NCI-H2107 treated with DMSO at 0.1 percent for 48 hours (cell line): ENCODE measurements around the gene DOCK11.
"Not testable (repeated sequence)": the region's sequence is repeated elsewhere in the genome, so short reads cannot be mapped to it uniquely, and the experiment has no call there.

Source experiments
- DNase-seq: peaks from one replicate; lab custom pipeline; 2025; ENCODE audit not compliant: unreplicated experiment; lab: John Stamatoyannopoulos, UW

Gene DOCK11

GRCh38 chrX:118682258-118683014 lies 186.8 kb downstream of the DOCK11 start:
- no peak for DNase-seq

- no peak for DNase-seq
Observed at GRCh38 chrX:118685393-118685792, 189.8 kb downstream of the DOCK11 start.

- DNase-seq = no peak
Observed at GRCh38 chrX:118688935-118689334, 193.3 kb downstream of the DOCK11 start.

DNA sequence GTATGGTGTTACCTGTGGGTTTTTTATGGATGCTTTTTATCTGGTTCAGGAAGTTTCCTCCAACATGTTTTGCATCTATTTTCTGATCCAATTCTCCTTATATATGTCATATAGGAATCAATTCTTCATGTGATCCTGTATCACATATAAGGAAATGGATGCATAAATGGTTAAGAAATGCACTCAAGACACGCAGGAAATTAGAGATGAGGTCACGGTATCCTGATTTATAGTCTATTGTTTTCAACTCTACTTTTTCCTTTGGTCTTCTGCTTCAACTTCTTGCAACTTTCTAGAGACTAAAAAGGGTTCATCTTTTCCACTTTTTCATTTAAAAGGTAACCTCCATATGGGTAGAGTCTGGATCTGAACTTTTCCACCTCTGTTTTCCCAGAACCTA lies 198.2 kb downstream of the DOCK11 start:
- no peak for DNase-seq

GRCh38 chrX:118694638-118695037 lies 199.0 kb downstream of the DOCK11 start:
- no peak for DNase-seq

- no peak for DNase-seq
Observed at GRCh38 chrX:118698516-118699170, 203.0 kb downstream of the DOCK11 start.

GRCh38 chrX:118702741-118703140 lies 207.1 kb downstream of the DOCK11 start:
- DNase-seq = no peak

DNA sequence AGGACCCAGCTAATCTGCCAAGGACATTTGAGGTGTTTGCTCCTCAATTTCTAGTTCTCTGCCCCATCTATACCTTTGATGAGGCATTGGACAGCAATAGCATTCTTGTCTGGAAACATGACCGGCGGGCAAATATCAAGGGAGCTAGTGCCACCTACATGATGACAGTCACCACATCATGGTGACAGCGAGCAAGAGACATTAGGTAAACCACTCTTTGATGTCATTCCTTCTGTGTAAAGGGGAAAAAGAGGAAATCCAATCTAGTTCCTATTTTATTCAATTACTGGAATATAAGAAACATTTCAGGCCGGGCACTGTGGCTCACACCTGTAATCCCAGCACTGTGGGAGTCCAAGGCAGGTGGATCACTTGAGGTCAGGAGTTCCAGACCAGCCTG lies 211.1 kb downstream of the DOCK11 start:
- no peak for DNase-seq

DNA sequence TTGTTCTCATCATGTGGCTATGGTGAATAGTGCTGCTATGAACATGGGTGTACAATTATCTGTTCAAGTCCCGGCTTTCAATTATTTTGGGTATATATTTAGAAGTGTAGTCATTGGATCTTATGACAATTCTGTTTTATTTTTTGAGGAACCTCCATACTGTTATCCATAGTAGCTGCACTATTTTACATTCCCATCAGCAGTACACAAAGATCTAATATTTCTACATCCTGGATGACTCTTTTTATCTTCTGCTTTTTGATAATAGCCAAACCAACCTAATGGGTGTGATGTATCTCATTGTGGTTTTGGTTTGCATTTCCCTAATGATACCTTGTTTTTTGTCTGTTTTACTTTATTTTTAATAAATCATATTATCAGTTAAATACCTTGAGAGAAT lies 218.9 kb downstream of the DOCK11 start:
- no peak for DNase-seq

DNA sequence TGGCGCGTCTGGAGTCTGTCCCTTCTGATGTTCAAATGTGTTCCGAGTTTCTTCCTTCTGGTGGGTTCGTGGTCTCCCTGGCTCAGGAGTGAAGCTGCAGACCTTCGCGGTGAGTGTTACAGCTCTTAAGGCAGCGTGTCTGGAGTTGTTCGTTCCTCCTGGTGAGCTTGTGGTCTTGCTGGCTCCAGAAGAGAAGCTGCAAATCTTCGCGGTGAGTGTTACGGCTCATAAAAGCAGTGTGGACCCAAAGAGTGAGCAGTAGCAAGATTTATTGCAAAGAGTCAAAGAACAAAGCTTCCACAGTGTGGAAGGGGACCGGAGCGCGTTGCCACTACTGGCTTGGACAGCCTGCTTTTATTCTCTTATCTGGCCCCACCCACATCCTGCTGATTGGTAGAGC lies 220.3 kb downstream of the DOCK11 start:
- DNase-seq = not testable (repeated sequence)

DNA sequence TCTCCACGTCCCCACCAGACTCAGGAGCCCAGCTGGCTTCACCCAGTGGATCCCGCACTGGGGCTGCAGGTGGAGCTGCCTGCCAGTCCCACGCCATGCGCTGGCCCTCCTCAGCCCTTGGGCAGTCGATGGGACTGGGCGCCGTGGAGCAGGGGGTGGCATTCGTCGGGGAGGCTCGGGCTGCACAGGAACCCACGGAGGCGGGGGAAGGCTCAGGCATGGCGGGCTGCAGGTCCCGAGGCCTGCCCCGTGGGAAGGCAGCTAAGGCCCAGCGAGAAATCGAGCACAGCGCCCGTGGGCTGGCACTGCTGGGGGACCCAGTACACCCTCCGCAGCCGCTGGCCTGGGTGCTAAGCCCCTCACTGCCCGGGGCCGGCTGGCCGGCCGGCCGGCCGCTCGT lies 221.2 kb downstream of the DOCK11 start:
- DNase-seq = not testable (repeated sequence)

DNA sequence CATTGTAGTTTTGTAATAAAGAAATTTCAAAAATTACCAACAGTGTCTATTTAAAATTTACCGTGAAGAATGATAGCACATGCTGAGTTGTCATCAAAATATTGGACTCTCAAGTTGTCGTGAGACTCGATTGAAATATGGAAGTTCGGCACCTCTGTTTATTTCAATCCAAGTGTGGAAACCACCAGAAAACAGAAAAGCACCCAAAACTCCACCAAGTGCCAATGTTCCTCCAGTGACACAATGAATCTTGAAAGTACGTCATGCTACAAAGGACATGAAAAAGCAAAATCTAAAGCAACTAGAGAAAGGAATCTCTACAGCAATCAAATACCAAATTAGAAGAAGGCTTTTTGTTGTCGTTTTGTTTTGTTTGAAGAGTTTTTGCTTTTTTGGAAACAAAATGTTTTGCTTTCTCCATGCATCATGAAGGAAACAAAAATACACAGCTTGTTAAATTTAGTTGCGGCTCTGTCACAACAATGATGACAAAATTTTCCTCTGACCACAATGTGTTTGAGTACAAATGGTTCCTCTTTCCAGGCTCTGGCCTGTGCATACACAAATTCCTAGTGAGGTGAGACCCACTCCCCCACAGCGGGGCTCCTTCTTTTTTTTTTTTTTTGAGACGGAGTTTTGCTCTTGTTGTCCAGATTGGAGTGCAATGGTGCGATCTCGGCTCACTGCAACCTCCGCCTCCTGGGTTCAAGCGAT lies 222.2 kb downstream of the DOCK11 start:
- DNase-seq = no peak

- DNase-seq = no peak
Observed at GRCh38 chrX:118718737-118719136, 223.1 kb downstream of the DOCK11 start.

DNA sequence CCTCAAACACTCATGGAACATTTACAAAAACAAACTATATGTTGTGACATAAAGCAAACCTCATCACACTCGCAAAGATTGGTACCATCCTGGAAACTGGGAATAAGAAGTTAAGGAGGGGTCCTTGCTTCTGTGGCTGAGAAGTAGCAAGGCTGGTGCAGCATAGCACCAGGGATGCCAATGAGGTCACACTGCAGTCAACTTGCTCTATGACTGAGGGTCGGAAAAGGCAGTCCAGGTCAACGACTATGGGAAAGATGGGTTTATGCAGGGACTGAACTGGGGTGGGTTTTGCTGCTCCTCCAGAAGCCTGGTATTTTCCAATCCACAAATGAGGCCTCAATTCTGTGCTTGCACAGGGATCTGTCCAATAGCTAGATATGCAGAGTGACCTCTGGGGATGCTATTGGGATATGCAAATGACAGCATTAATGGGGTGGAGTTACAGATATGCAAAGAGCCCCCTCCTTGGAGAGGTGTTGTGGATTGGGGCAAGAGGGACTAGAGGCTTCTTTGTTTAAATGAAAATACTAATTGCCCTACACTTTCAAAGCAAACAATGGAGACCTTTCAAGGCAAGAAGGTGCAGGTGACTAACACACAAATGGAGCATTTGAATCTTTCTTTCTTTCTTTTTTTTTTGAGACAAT lies 224.6 kb downstream of the DOCK11 start:
- no peak for DNase-seq

GRCh38 chrX:118723376-118723775 lies 227.8 kb downstream of the DOCK11 start:
- DNase-seq = no peak

GRCh38 chrX:118724365-118724764 lies 228.8 kb downstream of the DOCK11 start:
- no peak for DNase-seq

DNA sequence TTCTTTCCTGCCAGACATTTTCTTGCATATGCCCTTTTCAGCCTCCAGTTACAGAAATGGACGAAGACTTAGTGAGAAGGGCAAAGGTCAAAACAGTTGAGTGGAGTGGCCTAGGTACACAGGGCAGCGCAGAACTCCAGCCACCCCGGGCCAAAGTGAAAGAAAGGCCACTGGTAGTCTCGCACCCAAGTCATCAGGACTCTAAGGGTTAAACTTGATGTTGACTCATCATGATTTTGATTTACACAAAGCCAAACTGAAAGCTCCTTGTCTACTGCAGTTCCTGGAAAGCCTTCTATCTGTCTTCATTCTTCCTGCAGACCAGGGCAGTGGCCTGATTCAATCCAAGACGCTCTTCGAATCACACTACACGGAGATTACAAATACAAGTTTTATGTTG lies 229.2 kb downstream of the DOCK11 start:
- DNase-seq = no peak

- no peak for DNase-seq
Observed at GRCh38 chrX:118726396-118726795, 230.8 kb downstream of the DOCK11 start.

- peak; percentile 67 for DNase-seq
Observed at GRCh38 chrX:118726887-118727685, 231.5 kb downstream of the DOCK11 start, which contains the start of gene IL13RA1. Gene IL13RA1, plus strand, starts transcription at chrX:118727606. Its CDS starts 33 bp downstream, at chrX:118727639.

GRCh38 chrX:118727686-118728339 lies 232.2 kb downstream of the DOCK11 start:
- no peak for DNase-seq
